HG03097 (cell line): Measurements from ENCODE around the gene MOCS3.

ENCODE experiments used
- ATAC-seq: cut with Tn5 transposase; IDR thresholded peaks from one replicate; pipeline ENCODE4 v1.9.1; 2021; ENCODE audit not compliant: unreplicated experiment, low FRiP score

The MOCS3 gene

GRCh38 chr20:50980071-50980681 is 21.6 kb downstream of the MOCS3 start:
- no peak for ATAC-seq

GRCh38 chr20:50980851-50981713 is 22.5 kb downstream of the MOCS3 start:
- no peak for ATAC-seq

GRCh38 chr20:50981714-50982048 is 23.1 kb downstream of the MOCS3 start:
- no peak for ATAC-seq

GRCh38 chr20:50982363-50982762 is 23.7 kb downstream of the MOCS3 start:
- no peak for ATAC-seq

GRCh38 chr20:50983321-50983720 is 24.7 kb downstream of the MOCS3 start:
- no peak for ATAC-seq

GRCh38 chr20:50987493-50988210 is 29.0 kb downstream of the MOCS3 start:
- ATAC-seq = peak; percentile 68

- ATAC-seq = no peak
Observed at GRCh38 chr20:50991076-50991475, 32.5 kb downstream of the MOCS3 start.

- no peak for ATAC-seq
Observed at GRCh38 chr20:50992336-50992732, 33.7 kb downstream of the MOCS3 start.

- peak; percentile 56 for ATAC-seq
Observed at GRCh38 chr20:50992733-50993457, 34.3 kb downstream of the MOCS3 start.

- no peak for ATAC-seq
Observed at GRCh38 chr20:50993876-50994275, 35.3 kb downstream of the MOCS3 start.

GRCh38 chr20:50995506-50995905 is 36.9 kb downstream of the MOCS3 start:
- no peak for ATAC-seq

GRCh38 chr20:50996901-50997865 is 38.6 kb downstream of the MOCS3 start:
- no peak for ATAC-seq

- ATAC-seq = no peak
Observed at GRCh38 chr20:50999355-50999754, 40.7 kb downstream of the MOCS3 start.

GRCh38 chr20:51001430-51002265 is 43.0 kb downstream of the MOCS3 start:
- no peak for ATAC-seq

- no peak for ATAC-seq
Observed at GRCh38 chr20:51002633-51003032, 44.0 kb downstream of the MOCS3 start.

GRCh38 chr20:51003753-51004152 is 45.1 kb downstream of the MOCS3 start:
- ATAC-seq = no peak

- ATAC-seq = no peak
Observed at GRCh38 chr20:51004305-51004727, 45.7 kb downstream of the MOCS3 start.

GRCh38 chr20:51004781-51005180 is 46.2 kb downstream of the MOCS3 start:
- ATAC-seq = no peak

- ATAC-seq = no peak
Observed at GRCh38 chr20:51005214-51005613, 46.6 kb downstream of the MOCS3 start.
